Vagina (tissue), 2 donors: ENCODE data around the gene HMCN2.

Experiments
- CTCF ChIP-seq, 3 experiments: fragments of 450-650 bp in 2 of 3; fragments of 200-600 bp in 1 of 3; sonication (generic) in 1 of 3; IDR thresholded peaks; one replicate each; pipeline ENCODE4 v1.5.1; 2017 to 2019; ENCODE audit warnings: antibody characterized with exemption in 3 of 3, mild to moderate bottlenecking in 2 of 3, moderate library complexity in 2 of 3
- POLR2A ChIP-seq, 2 donors: fragments of 450-650 bp; IDR thresholded peaks; one replicate each; pipeline ENCODE4 v1.6.1; 2017; ENCODE audit warnings: antibody characterized with exemption in 2 of 2, mild to moderate bottlenecking in 2 of 2, moderate library complexity in 2 of 2

DNA sequence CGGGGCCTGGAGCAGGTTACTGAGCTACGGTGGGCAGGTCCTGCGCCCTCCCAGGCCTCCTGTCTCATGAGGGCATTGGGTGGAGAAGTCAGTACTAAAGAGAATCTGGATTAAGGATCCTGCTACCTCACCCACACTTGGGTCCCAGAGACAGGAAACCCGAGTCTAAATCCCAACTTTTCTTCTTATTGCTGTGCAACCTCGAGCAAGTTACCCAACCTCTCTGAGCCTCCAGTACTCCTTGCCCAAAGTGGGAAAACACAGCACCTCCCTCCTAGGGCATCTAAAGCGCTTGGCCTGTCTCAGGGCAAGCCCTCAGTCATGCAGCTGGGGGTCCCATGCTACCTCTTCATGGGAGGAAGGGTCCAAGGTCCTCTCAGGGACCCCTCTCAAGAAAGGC is 207.4 kb downstream of the HMCN2 start:
- TF ChIP-seq CTCF (IDR thresholded peaks at IDR 0.05) (no peak), POLR2A (IDR thresholded peaks at IDR 0.05) (no peak)
